GM23248 (cell line): Measurements from ENCODE around the gene PPDPF. TPM values are rescaled to one million over a fixed set of nuclear protein-coding genes. Genes with fewer than 3 reads are reported as not detected.

ENCODE experiments used
- DNase-seq: peaks from one replicate; pipeline ENCODE4 v3.0.0-alpha.2; 2015
- H2AFZ ChIP-seq: fragments of 200-600 bp; sonication (generic); 2 replicates; pipeline ENCODE4 v1.6.1; 2016; ENCODE audit warnings: antibody characterized with exemption
- H3F3A ChIP-seq: fragments of 200-600 bp; sonication (generic); 2 replicates; pipeline ENCODE4 v1.6.1; 2016; ENCODE audit warnings: mild to moderate bottlenecking, antibody characterized with exemption, mixed run types; ENCODE audit not compliant: insufficient read depth
- H3K27ac ChIP-seq: fragments of 200-600 bp; sonication (generic); 2 replicates; pipeline ENCODE4 v1.5.1; 2016; ENCODE audit warnings: mild to moderate bottlenecking
- H3K27me3 ChIP-seq: fragments of 200-600 bp; sonication (generic); replicated peaks from 2 replicates; pipeline ENCODE4 v1.6.1; 2016; ENCODE audit warnings: mild to moderate bottlenecking; ENCODE audit not compliant: insufficient read depth
- H3K36me3 ChIP-seq: fragments of 200-600 bp; sonication (generic); 2 replicates; pipeline ENCODE4 v1.6.1; 2016; ENCODE audit warnings: low read depth, mild to moderate bottlenecking
- H3K4me1 ChIP-seq: fragments of 200-600 bp; sonication (generic); 2 replicates; pipeline ENCODE4 v1.6.1; 2016; ENCODE audit warnings: mild to moderate bottlenecking; ENCODE audit not compliant: insufficient read depth
- H3K4me2 ChIP-seq: fragments of 200-600 bp; sonication (generic); one replicate; pipeline ENCODE4 v1.6.1; 2016; ENCODE audit warnings: mild to moderate bottlenecking; ENCODE audit not compliant: unreplicated experiment
- H3K4me3 ChIP-seq: fragments of 200-600 bp; sonication (generic); 2 replicates; pipeline ENCODE4 v1.5.1; 2016; ENCODE audit warnings: mild to moderate bottlenecking
- H3K79me2 ChIP-seq: fragments of 200-600 bp; sonication (generic); 2 replicates; pipeline ENCODE4 v1.6.1; 2016; ENCODE audit warnings: mild to moderate bottlenecking; ENCODE audit not compliant: insufficient read depth
- H3K9ac ChIP-seq: fragments of 200-600 bp; sonication (generic); 2 replicates; pipeline ENCODE4 v1.6.1; 2016; ENCODE audit warnings: mild to moderate bottlenecking
- H3K9me2 ChIP-seq: fragments of 200-600 bp; sonication (generic); 2 replicates; pipeline ENCODE4 v1.6.1; 2016; ENCODE audit warnings: mixed run types, mild to moderate bottlenecking, moderate library complexity; ENCODE audit not compliant: insufficient read depth
- H3K9me3 ChIP-seq: fragments of 200-600 bp; sonication (generic); one replicate; pipeline ENCODE4 v1.6.1; 2017; ENCODE audit warnings: low read depth
- H4K20me1 ChIP-seq: fragments of 200-600 bp; sonication (generic); 2 replicates; pipeline ENCODE4 v1.6.0; 2016; ENCODE audit not compliant: insufficient read depth
- EZH2 ChIP-seq: fragments of 200-600 bp; sonication (generic); IDR thresholded peaks from 2 replicates; pipeline ENCODE4 v1.6.1; 2018; ENCODE audit warnings: antibody characterized with exemption, mild to moderate bottlenecking; ENCODE audit not compliant: insufficient read depth, poor library complexity, severe bottlenecking
- EZH2phosphoT487 ChIP-seq: fragments of 200-600 bp; sonication (generic); IDR thresholded peaks from 2 replicates; pipeline ENCODE4 v1.6.1; 2018; ENCODE audit warnings: antibody characterized with exemption, moderate library complexity, mild to moderate bottlenecking, low read depth; ENCODE audit not compliant: insufficient read depth
- WGBS, 2 experiments: methylation state at CpG; one replicate each; pipeline ENCODE4 v1.1.6; 2015 to 2017; ENCODE audit warnings: low lambda C conversion rate in 2 of 2, low coverage in 1 of 2; ENCODE audit errors: missing lambda C conversion rate in 2 of 2; 5-methylcytosine and 5-hydroxymethylcytosine counted together
- in situ Hi-C: fragments of 300-500 bp; cut with MboI; formaldehyde crosslinking; loops from 2 replicates; pipeline ENCODE4 v1.15.0; 2020
- polyA plus RNA-seq: library from polyadenylated mRNA; unstranded; fragments of >200 nt; fragmentation: Nextera tagmentation; extraction: Ambion mirVana; gene quantifications from 2 replicates; pipeline ENCODE4 v1.2.1, GENCODE V29; 2016
- total RNA-seq: library from RNA; depleted of rRNA; stranded (reverse); fragments of >200 nt; shearing (Covaris generic); gene quantifications from 2 replicates; pipeline ENCODE4 v1.2.3, GENCODE V29; 2014

PPDPF gene
- total and polyA plus RNA-seq, 2 experiments from 2014 or later, result 170 to 236 TPM

DNA sequence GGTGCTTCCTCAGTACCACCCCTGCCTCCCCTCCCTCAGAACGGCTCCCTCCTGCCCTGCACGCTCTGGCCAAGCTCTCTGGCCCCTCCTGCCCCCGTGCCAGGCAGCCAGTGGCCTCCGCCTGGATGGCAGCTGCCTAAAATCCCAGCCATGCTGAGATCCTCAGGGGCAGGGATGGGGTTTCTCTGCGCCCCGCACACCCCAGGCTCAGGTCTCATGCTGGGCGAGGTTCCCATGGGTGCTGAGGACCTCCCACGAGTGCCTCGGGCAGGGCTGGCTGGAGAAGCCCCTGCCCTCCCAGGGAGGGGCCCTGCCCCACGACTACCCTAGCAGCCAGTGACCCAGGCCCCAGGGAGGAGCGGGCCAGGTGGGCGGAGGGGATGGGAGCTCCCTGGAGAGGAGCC, 13.9 kb downstream of the PPDPF start:
- Histone ChIP-seq H4K20me1 (no peaks in the 10 kb centered on the region), H3K9me2 (no peaks in the 10 kb centered on the region), H3K4me1 (no peaks in the 10 kb centered on the region), H3K36me3 (no peaks in the 10 kb centered on the region), H3K9me3 (no peaks in the 10 kb centered on the region), H3K4me3 (no peak overlapping the region), H3K27ac (no peak overlapping the region), H3K79me2 (no peaks in the 10 kb centered on the region), H2AFZ (no peak overlapping the region), H3K27me3 (no peaks in the 10 kb centered on the region), H3K9ac (no peak overlapping the region), H3F3A (no peaks in the 10 kb centered on the region), H3K4me2 (no peak overlapping the region)
- DNase-seq, result no peak
- in situ Hi-C loops, result no loop called here
- TF ChIP-seq EZH2 (no peak), EZH2phosphoT487 (no peak)
- 15 to 30% methylated on average over 9 to 10 of the region's 12 CpGs for WGBS, 2 experiments

- Histone ChIP-seq H3K27me3 (no peaks in the 10 kb centered on the region), H3K36me3 (no peaks in the 10 kb centered on the region), H3K79me2 (no peaks in the 10 kb centered on the region), H3K27ac (no peak overlapping the region), H3F3A (no peaks in the 10 kb centered on the region), H4K20me1 (no peaks in the 10 kb centered on the region), H3K9me2 (no peaks in the 10 kb centered on the region), H3K9ac (no peak overlapping the region), H3K4me2 (no peak overlapping the region), H2AFZ (no peak overlapping the region), H3K4me1 (no peaks in the 10 kb centered on the region), H3K4me3 (no peak overlapping the region), H3K9me3 (no peaks in the 10 kb centered on the region)
- DNase-seq, result peak; percentile 52
- WGBS, 2 experiments, result 39 to 49% methylated on average over 24 to 48 of the region's 49 CpGs
- in situ Hi-C loops, result no loop called here
- TF ChIP-seq EZH2 (no peak), EZH2phosphoT487 (no peak)
Observed at GRCh38 chr20:63534831-63535651, 14.5 kb downstream of the PPDPF start.

- 40 to 44% methylated on average over 35 of the region's 35 CpGs for WGBS, 2 experiments
- no peaks in the 10 kb centered on the region for H3K36me3 ChIP-seq
- DNase-seq, result peak; percentile 89
- peak overlapping the region; percentile 29; the same call in 1 of the 2 replicates for H2AFZ ChIP-seq
- in situ Hi-C loops, result no loop called here
- no peaks in the 10 kb centered on the region for H4K20me1 ChIP-seq
- H3K9me3 ChIP-seq, result no peaks in the 10 kb centered on the region
- H3K27me3 ChIP-seq, result no peaks in the 10 kb centered on the region
- no peaks in the 10 kb centered on the region for H3K79me2 ChIP-seq
- H3K27ac ChIP-seq, result no peak overlapping the region
- no peak overlapping the region for H3K4me2 ChIP-seq
- no peaks in the 10 kb centered on the region for H3K9me2 ChIP-seq
- H3F3A ChIP-seq, result no peaks in the 10 kb centered on the region
- no peak for TF ChIP-seq EZH2
- no peak for TF ChIP-seq EZH2phosphoT487
- H3K9ac ChIP-seq, result no peak overlapping the region
- no peaks in the 10 kb centered on the region for H3K4me1 ChIP-seq
- no peak overlapping the region for H3K4me3 ChIP-seq
Observed at GRCh38 chr20:63536241-63536977, 15.8 kb downstream of the PPDPF start.

DNA sequence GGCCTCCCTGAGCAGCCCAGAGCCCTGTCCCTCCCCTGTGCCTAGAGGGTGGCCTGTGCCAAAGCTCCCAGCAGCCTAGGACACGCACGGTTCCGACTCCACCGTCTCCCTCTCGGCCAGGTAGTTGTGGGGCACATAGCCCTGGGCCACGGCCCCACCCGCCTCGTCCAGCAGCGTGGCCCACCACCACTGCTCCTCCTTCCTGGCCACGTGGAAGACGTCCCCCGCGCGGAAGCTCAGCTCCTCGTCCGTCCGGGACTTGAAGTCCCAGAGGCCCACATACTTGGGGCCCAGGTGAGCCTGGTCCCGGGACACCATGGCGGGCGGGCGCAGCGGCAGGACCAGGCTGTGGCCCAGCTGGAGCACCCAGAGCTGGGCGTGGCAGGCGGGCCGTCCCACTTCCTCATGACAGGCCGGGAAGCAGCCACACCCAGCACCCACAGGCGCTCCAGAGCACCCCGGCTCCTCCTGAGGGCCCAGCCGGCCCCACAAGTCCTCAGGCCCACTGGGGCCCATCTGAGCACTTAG, 16.5 kb downstream of the PPDPF start, which contains the start of gene PTK6:
Gene PTK6, minus strand, starts transcription at position 380 of the 528 bp plus-strand sequence. Its CDS starts 62 bp downstream, at position 318.
- TF ChIP-seq EZH2 (no peak), EZH2phosphoT487 (no peak)
- 81 to 88% methylated on average over 22 to 29 of the region's 29 CpGs for whole genome bisulfite sequencing, 2 experiments
- no peak for DNase-seq
- Histone ChIP-seq H3K4me2 (peak within 1 kb of the TSS; percentile 38), H3K9me3 (no peaks in the 10 kb centered on the region), H3K27ac (no peak within 1 kb of the TSS), H3K36me3 (no peaks in the 10 kb centered on the region), H3K4me1 (no peaks in the 10 kb centered on the region), H3F3A (no peaks in the 10 kb centered on the region), H4K20me1 (no peaks in the 10 kb centered on the region), H3K9ac (no peak within 1 kb of the TSS), H3K9me2 (no peaks in the 10 kb centered on the region), H3K79me2 (no peaks in the 10 kb centered on the region), H3K27me3 (no peaks in the 10 kb centered on the region), H2AFZ (peak within 1 kb of the TSS; percentile 72), H3K4me3 (peak within 1 kb of the TSS; percentile 22; the same call in 1 of the 2 replicates)
- in situ Hi-C loops, result no loop called here
